ENCODE results near the gene RIPOR3. TPM values are rescaled to one million over a fixed set of nuclear protein-coding genes. Genes with fewer than 3 reads are reported as not detected.

The RIPOR3 gene
- total RNA-seq, 1 experiment from 2014 or later: 0.46 TPM

GRCh38 chr20:50607436-50607835, 83.9 kb downstream of the RIPOR3 start:
- no peak overlapping the region for H3T11ph ChIP-seq (ENCODE audit: low read length)
- H3K79me1 ChIP-seq (ENCODE audit: insufficient read depth, low read depth, low read length, poor library complexity, severe bottlenecking): no peaks in the 10 kb centered on the region
- TF ChIP-seq CTCF (conservative IDR thresholded peaks at IDR 0.05): no peak
- H2AK5ac ChIP-seq (ENCODE audit: insufficient read length, low read length): no peak overlapping the region
- no peaks in the 10 kb centered on the region for H3K23me2 ChIP-seq (ENCODE audit: insufficient read length, low read depth, low read length, poor library complexity, severe bottlenecking)
- Mint-ChIP-seq H3K27ac (no peak overlapping the region), H3K9me3 (no peaks in the 10 kb centered on the region), H3K4me3 (no peak overlapping the region), H3K4me1 (peaks cover 10 to 16% of the 10 kb centered on the region in 2 experiments), H3K27me3 (ENCODE audit: low read depth) (no peaks in the 10 kb centered on the region), H3K36me3 (ENCODE audit: insufficient read depth in 1 of 3, low read depth in 3 of 3) (no peaks in the 10 kb centered on the region)
- H3K4ac ChIP-seq (ENCODE audit: low read depth, low read length): no peak overlapping the region
- H2BK120ac ChIP-seq (ENCODE audit: low read depth, low read length, poor library complexity, severe bottlenecking): no peak overlapping the region
- no peak overlapping the region for H2BK20ac ChIP-seq (ENCODE audit: low read depth, low read length, poor library complexity, severe bottlenecking)
- no peak overlapping the region for H2BK12ac ChIP-seq (ENCODE audit: insufficient read length, low read depth, low read length)
- no peak overlapping the region for H4K8ac ChIP-seq (replicated peaks; ENCODE audit: insufficient read length, low read depth, low read length)
- H2AFZ ChIP-seq (ENCODE audit: low read length): no peak overlapping the region
- H3K9me3 ChIP-seq (ENCODE audit: control insufficient read depth, low read depth, low read length): no peaks in the 10 kb centered on the region
- no peaks in the 10 kb centered on the region for H3K79me2 ChIP-seq (ENCODE audit: insufficient read depth, low read length)
- no peak overlapping the region for H3K4me2 ChIP-seq (ENCODE audit: insufficient read depth, insufficient read length, low read length)
- H3K9ac ChIP-seq (ENCODE audit: extremely low read depth, insufficient read length, low read length): no peak overlapping the region
- H3K27ac ChIP-seq (ENCODE audit: insufficient read length, low read depth, low read length): no peak overlapping the region
- H3K4me1 ChIP-seq (ENCODE audit: insufficient read depth, low read length): no peaks in the 10 kb centered on the region; the same call in 1 of the 2 replicates
- WGBS (ENCODE audit: extremely low coverage, insufficient read length, low lambda C conversion rate): no CpG with 5 or more reads among the region's 9 CpGs
- no peak overlapping the region for H2BK15ac ChIP-seq (ENCODE audit: low read depth, low read length)
- H3K27me3 ChIP-seq (ENCODE audit: insufficient read depth, low read length): no peaks in the 10 kb centered on the region
- DNase-seq: no peak
- H2BK5ac ChIP-seq (ENCODE audit: insufficient read length, low read length): no peak overlapping the region
- no peak overlapping the region for H4K91ac ChIP-seq (ENCODE audit: insufficient read length, low read depth, low read length)
- H3K14ac ChIP-seq (ENCODE audit: insufficient read depth, low read length): no peak overlapping the region
- no peaks in the 10 kb centered on the region for H4K20me1 ChIP-seq (ENCODE audit: control insufficient read depth, insufficient read depth, insufficient read length)
- no peak overlapping the region for H3K18ac ChIP-seq (ENCODE audit: insufficient read length, low read depth, low read length)
- H3K23ac ChIP-seq (ENCODE audit: insufficient read length, low read depth, low read length): no peak overlapping the region
- H3K56ac ChIP-seq (ENCODE audit: insufficient read length, low read depth, low read length): no peak overlapping the region
- no peak overlapping the region for H4K5ac ChIP-seq (ENCODE audit: insufficient read length, low read depth, low read length)
